HG03060 (cell line): Measurements from ENCODE around the gene AGBL4.
"Not testable (repeated sequence)": the region's sequence is repeated elsewhere in the genome, so short reads cannot be mapped to it uniquely, and the experiment has no call there.

Source experiments
- ATAC-seq: cut with Tn5 transposase; IDR thresholded peaks from one replicate; pipeline ENCODE4 v1.9.1; 2021; ENCODE audit warnings: low read depth, moderate number of reproducible peaks; ENCODE audit not compliant: unreplicated experiment

AGBL4 gene

GRCh38 chr1:49052102-49052501 is 971.7 kb downstream of the AGBL4 start:
- ATAC-seq, result no peak

- no peak for ATAC-seq
Measured at GRCh38 chr1:49051647-49052046, 972.1 kb downstream of the AGBL4 start.

GRCh38 chr1:49050041-49050440 is 973.7 kb downstream of the AGBL4 start:
- no peak for ATAC-seq

GRCh38 chr1:49048188-49048587 is 975.6 kb downstream of the AGBL4 start:
- no peak for ATAC-seq

GRCh38 chr1:49046305-49046704 is 977.4 kb downstream of the AGBL4 start:
- ATAC-seq, result no peak

- ATAC-seq, result no peak
Measured at GRCh38 chr1:49045371-49045770, 978.4 kb downstream of the AGBL4 start.

GRCh38 chr1:49036700-49037099 is 987.1 kb downstream of the AGBL4 start:
- no peak for ATAC-seq

- no peak for ATAC-seq
Measured at GRCh38 chr1:49028396-49028795, 995.4 kb downstream of the AGBL4 start.

- ATAC-seq, result no peak
Measured at GRCh38 chr1:49026230-49026811, 997.4 kb downstream of the AGBL4 start.

- ATAC-seq, result no peak
Measured at GRCh38 chr1:49016030-49016977, 1007.5 kb downstream of the AGBL4 start.

- ATAC-seq, result no peak
Measured at GRCh38 chr1:49013079-49013478, 1010.7 kb downstream of the AGBL4 start.

GRCh38 chr1:49002981-49003380 is 1020.8 kb downstream of the AGBL4 start:
- not testable (repeated sequence) for ATAC-seq

GRCh38 chr1:48999321-48999720 is 1024.4 kb downstream of the AGBL4 start:
- ATAC-seq, result no peak

- no peak for ATAC-seq
Measured at GRCh38 chr1:48996311-48996710, 1027.4 kb downstream of the AGBL4 start.

- ATAC-seq, result no peak
Measured at GRCh38 chr1:48988633-48989197, 1035.0 kb downstream of the AGBL4 start.

- ATAC-seq, result no peak
Measured at GRCh38 chr1:48979940-48980339, 1043.8 kb downstream of the AGBL4 start.

GRCh38 chr1:48978413-48978812 is 1045.3 kb downstream of the AGBL4 start:
- ATAC-seq, result no peak

GRCh38 chr1:48977273-48977672 is 1046.5 kb downstream of the AGBL4 start:
- ATAC-seq, result no peak

GRCh38 chr1:48969971-48970370 is 1053.8 kb downstream of the AGBL4 start:
- no peak for ATAC-seq

GRCh38 chr1:48967318-48967717 is 1056.4 kb downstream of the AGBL4 start:
- ATAC-seq, result no peak

GRCh38 chr1:48966583-48966982 is 1057.2 kb downstream of the AGBL4 start:
- no peak for ATAC-seq

GRCh38 chr1:48960320-48960719 is 1063.4 kb downstream of the AGBL4 start:
- no peak for ATAC-seq
